Endodermal cell (in vitro differentiated cells): Measurements from ENCODE around the gene DLST. TPM values are rescaled to one million over a fixed set of nuclear protein-coding genes. Genes with fewer than 3 reads are reported as not detected.

Experiments
- DNase-seq: peaks from one replicate; pipeline ENCODE4 v3.0.0-alpha.2; 2017
- H3K27ac ChIP-seq: 2 replicates; pipeline ENCODE4 v1.5.1; 2013; ENCODE audit warnings: mild to moderate bottlenecking, low read depth, low read length, moderate library complexity
- H3K27me3 ChIP-seq: 2 replicates; pipeline ENCODE4 v1.6.1; 2013; ENCODE audit warnings: mild to moderate bottlenecking, low read length, moderate library complexity; ENCODE audit not compliant: insufficient read depth, control insufficient read depth, poor library complexity, severe bottlenecking
- H3K36me3 ChIP-seq: 2 replicates; pipeline ENCODE4 v1.7.0; 2013; ENCODE audit warnings: mild to moderate bottlenecking, low read length, moderate library complexity; ENCODE audit not compliant: control insufficient read depth, insufficient read depth
- H3K4me1 ChIP-seq: one replicate; pipeline ENCODE4 v1.7.0; 2013; ENCODE audit warnings: low read length; ENCODE audit not compliant: control insufficient read depth, insufficient read depth
- H3K4me3 ChIP-seq: 2 replicates; pipeline ENCODE4 v1.5.1; 2013; ENCODE audit warnings: mild to moderate bottlenecking, low read length, moderate library complexity
- H3K9ac ChIP-seq: 2 replicates; pipeline ENCODE4 v1.6.1; 2013; ENCODE audit warnings: mild to moderate bottlenecking, low read length, moderate library complexity; ENCODE audit not compliant: poor library complexity, severe bottlenecking; ENCODE audit errors: extremely low read depth
- H3K9me3 ChIP-seq: 2 replicates; pipeline ENCODE4 v1.6.1; 2013; ENCODE audit warnings: mild to moderate bottlenecking, low read length, moderate library complexity; ENCODE audit not compliant: control insufficient read depth
- H3K27ac Mint-ChIP-seq: 2 replicates; pipeline ENCODE4 v1.8.0; 2020; ENCODE audit warnings: mixed read lengths
- H3K27me3 Mint-ChIP-seq: 2 replicates; pipeline ENCODE4 v1.8.0; 2021; ENCODE audit warnings: mild to moderate bottlenecking, mixed read lengths; ENCODE audit not compliant: insufficient read depth
- H3K36me3 Mint-ChIP-seq: 2 replicates; pipeline ENCODE4 v1.8.0; 2020; ENCODE audit warnings: low read depth, mixed read lengths
- H3K4me1 Mint-ChIP-seq: 2 replicates; pipeline ENCODE4 v1.8.0; 2020; ENCODE audit warnings: mixed read lengths
- H3K4me3 Mint-ChIP-seq: 2 replicates; pipeline ENCODE4 v1.8.0; 2020; ENCODE audit warnings: mild to moderate bottlenecking, moderate library complexity, mixed read lengths
- H3K9me3 Mint-ChIP-seq: 2 replicates; pipeline ENCODE4 v1.8.0; 2020; ENCODE audit warnings: mild to moderate bottlenecking, mixed read lengths
- WGBS, 2 experiments: methylation state at CpG; one replicate each; pipeline versions ENCODE4 v1.1.5 to v1.1.7; 2013; ENCODE audit warnings: missing lambda C conversion rate in 2 of 2, mixed read lengths in 1 of 2; ENCODE audit not compliant: insufficient coverage in 1 of 2, insufficient read length in 1 of 2; 5-methylcytosine and 5-hydroxymethylcytosine counted together
- total RNA-seq, 2 donors: library from RNA; stranded (reverse); fragmentation: NEBNext Ultra II Directional in 1 of 2; extraction: Animal tissue kit (Norgen Biotek cat#: 25700) in 1 of 2; gene quantifications; 2 replicates in 1 of 2; 3 replicates in 1 of 2; pipeline ENCODE4 v1.2.1, GENCODE V29; 2021
- TF ChIP-seq, protein P1 (sequence below): fragments of 200-600 bp; sonication (generic); conservative IDR thresholded peaks from 2 replicates; pipeline ENCODE4 v1.5.0; 2021; ENCODE audit warnings: antibody characterized with exemption, mild to moderate bottlenecking

Gene DLST
- total RNA-seq, 2 donors from 2014 or later = 119 to 126 TPM

DNA sequence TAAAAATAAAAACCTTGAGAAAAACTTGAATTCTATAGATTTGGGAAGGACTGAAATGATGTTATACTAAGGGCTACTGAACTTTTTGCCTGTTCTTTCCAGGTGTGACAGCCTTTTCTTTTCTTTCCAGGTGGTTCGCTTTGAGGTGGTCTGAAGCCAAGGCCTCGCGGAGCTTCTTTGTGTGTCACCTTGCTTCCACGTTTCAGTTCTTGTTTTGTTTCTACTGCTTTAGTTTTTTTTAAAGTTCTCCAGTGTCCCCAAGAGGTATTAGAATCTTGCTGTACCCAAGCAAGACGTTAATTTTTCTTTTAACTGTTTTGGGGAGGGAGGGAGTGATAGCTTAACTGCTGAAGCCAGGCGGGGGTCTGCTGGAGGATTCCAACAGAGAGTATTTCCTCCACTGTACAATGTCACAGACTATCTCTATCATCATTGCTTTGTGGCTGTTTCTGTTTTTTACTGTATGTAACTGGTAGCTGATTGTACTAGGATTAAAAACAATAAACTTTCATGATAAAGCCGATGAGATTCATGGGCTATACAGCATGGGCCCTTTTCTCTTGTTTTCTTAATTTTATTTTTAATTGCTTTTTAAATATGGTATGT is 46.0 kb upstream of the DLST start:
- TF ChIP-seq, protein P1, sequence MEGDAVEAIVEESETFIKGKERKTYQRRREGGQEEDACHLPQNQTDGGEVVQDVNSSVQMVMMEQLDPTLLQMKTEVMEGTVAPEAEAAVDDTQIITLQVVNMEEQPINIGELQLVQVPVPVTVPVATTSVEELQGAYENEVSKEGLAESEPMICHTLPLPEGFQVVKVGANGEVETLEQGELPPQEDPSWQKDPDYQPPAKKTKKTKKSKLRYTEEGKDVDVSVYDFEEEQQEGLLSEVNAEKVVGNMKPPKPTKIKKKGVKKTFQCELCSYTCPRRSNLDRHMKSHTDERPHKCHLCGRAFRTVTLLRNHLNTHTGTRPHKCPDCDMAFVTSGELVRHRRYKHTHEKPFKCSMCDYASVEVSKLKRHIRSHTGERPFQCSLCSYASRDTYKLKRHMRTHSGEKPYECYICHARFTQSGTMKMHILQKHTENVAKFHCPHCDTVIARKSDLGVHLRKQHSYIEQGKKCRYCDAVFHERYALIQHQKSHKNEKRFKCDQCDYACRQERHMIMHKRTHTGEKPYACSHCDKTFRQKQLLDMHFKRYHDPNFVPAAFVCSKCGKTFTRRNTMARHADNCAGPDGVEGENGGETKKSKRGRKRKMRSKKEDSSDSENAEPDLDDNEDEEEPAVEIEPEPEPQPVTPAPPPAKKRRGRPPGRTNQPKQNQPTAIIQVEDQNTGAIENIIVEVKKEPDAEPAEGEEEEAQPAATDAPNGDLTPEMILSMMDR = no peak
- Mint-ChIP-seq H3K9me3 (no peaks in the 10 kb centered on the region), H3K27ac (no peak overlapping the region), H3K27me3 (no peaks in the 10 kb centered on the region), H3K4me3 (no peak overlapping the region), H3K36me3 (peaks cover 25% of the 10 kb centered on the region), H3K4me1 (no peaks in the 10 kb centered on the region)
- no peak overlapping the region for H3K4me3 ChIP-seq
- no peak for DNase-seq
- peaks cover 70% of the 10 kb centered on the region for H3K36me3 ChIP-seq
- H3K27ac ChIP-seq = no peak overlapping the region
- no peak overlapping the region for H3K9ac ChIP-seq
- H3K4me1 ChIP-seq = no peaks in the 10 kb centered on the region
- WGBS, 2 experiments = 99 to 100% methylated on average over 4 to 7 of the region's 7 CpGs
- H3K9me3 ChIP-seq = no peaks in the 10 kb centered on the region
- H3K27me3 ChIP-seq = no peaks in the 10 kb centered on the region

DNA sequence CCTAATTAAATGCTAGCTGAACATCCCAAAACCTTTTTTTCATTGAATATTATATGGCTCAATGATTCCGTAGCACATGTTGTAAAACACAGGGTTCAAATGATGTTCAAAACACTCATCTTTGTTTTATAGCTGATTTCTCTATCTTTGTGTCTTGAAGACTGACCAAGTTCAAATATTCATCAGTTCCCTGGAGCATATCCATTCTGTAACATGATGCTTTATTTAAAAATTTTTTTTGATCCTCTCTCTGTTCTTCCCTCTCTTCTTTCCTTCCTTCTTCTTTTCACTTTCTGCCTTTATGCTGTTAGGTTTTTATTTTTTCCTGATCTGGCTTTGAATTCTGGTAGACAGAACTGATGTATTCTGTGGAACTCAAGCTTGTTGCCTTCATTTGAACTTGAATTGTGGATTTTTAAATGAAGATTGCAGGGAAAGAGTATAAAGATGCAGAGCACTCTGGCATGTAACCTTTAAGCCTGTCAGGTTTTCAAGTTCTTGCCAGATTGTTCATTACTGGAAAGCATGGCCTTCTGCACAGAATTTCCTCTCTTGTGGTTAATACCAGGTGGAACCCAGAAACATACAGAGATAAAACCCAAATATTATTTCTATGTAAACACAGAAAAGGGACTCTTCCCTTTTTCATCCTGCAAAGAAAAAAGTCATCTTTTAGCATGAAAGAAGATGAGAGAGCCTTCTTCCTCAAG is 45.3 kb upstream of the DLST start:
- no peaks in the 10 kb centered on the region for H3K9me3 Mint-ChIP-seq
- 92 to 100% methylated on average over 1 of the region's 1 CpG for WGBS, 2 experiments
- no peak overlapping the region for H3K27ac ChIP-seq

DNA sequence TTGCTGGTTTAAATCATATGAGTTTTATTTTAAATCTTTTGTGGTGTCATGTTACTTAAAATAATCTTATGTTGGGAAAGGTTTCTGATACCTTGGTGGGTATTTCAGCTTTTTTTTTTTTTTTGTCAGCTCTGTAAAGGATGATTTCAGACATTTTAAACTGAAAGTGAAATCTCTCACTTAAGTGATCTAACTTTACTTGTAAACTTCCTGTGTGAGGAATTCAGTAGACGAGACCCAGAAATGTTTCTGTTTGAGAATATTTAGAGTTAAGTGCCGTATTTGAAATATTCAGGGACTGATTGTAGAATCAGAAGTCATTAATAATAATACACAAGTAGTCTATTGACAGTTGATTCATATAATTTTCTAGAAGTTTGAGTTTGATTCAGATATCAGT is 43.5 kb upstream of the DLST start:
- WGBS, 2 experiments = 90 to 100% methylated on average over 1 to 2 of the region's 2 CpGs
- H3K9me3 Mint-ChIP-seq = no peaks in the 10 kb centered on the region
- H3K9ac ChIP-seq = no peak overlapping the region
- H3K4me3 ChIP-seq = no peak overlapping the region
- TF ChIP-seq, protein P1 = no peak
- no peak for DNase-seq
- H3K36me3 ChIP-seq = peaks cover 63% of the 10 kb centered on the region
- H3K4me1 Mint-ChIP-seq = no peaks in the 10 kb centered on the region
- H3K27ac Mint-ChIP-seq = no peak overlapping the region
- no peak overlapping the region for H3K27ac ChIP-seq
- no peaks in the 10 kb centered on the region for H3K4me1 ChIP-seq
- H3K9me3 ChIP-seq = no peaks in the 10 kb centered on the region
- H3K36me3 Mint-ChIP-seq = peaks cover 23% of the 10 kb centered on the region
- H3K27me3 Mint-ChIP-seq = no peaks in the 10 kb centered on the region
- no peaks in the 10 kb centered on the region for H3K27me3 ChIP-seq
- H3K4me3 Mint-ChIP-seq = no peak overlapping the region

More for the DNA sequence above, 45.3 kb upstream of the DLST start:
- Histone ChIP-seq H3K27me3 (no peaks in the 10 kb centered on the region), H3K9me3 (no peaks in the 10 kb centered on the region), H3K9ac (no peak overlapping the region), H3K36me3 (peaks cover 67% of the 10 kb centered on the region), H3K4me3 (no peak overlapping the region), H3K4me1 (no peaks in the 10 kb centered on the region)
- Mint-ChIP-seq H3K27me3 (no peaks in the 10 kb centered on the region), H3K4me3 (no peak overlapping the region), H3K4me1 (no peaks in the 10 kb centered on the region), H3K27ac (no peak overlapping the region), H3K36me3 (peaks cover 23% of the 10 kb centered on the region)
- TF ChIP-seq, protein P1 = no peak
- no peak for DNase-seq
